Pancreas (tissue), 10 donors: Measurements from ENCODE around the gene TSPYL6. TPM values are rescaled to one million over a fixed set of nuclear protein-coding genes. Genes with fewer than 3 reads are reported as not detected.

Source experiments
- ATAC-seq, 4 donors: fragments of 200-7000 bp; cut with Tn5 transposase; one replicate each; pipeline versions ENCODE4 v1.8.0 to v1.9.1; 2020; ENCODE audit warnings: mild to moderate bottlenecking in 4 of 4, moderate library complexity in 4 of 4
- DNase-seq, 6 donors: peaks; one replicate each; pipeline ENCODE4 v3.0.0-alpha.2; 2020
- FAIRE-seq: peaks from 2 replicates; lab custom pipeline; 2012; peaks lifted over from hg19 to GRCh38; lab: Jason Lieb, UNC
- H3K27ac ChIP-seq, 4 donors: fragments of 200-600 bp; sonication (generic); 1 replicate in 3 of 4; 2 replicates in 1 of 4; pipeline versions ENCODE4 v1.5.0 to v1.8.0; 2020
- H3K27me3 ChIP-seq, 4 donors: fragments of 200-600 bp; one replicate each; pipeline ENCODE4 v1.8.0; 2021
- H3K36me3 ChIP-seq, 3 donors: fragments of 200-600 bp; sonication (generic) in 1 of 3; one replicate each; pipeline versions ENCODE4 v1.5.0 to v1.8.0; 2020 to 2021
- H3K4me1 ChIP-seq, 3 donors: fragments of 200-600 bp; one replicate each; pipeline ENCODE4 v1.8.0; 2021
- H3K4me3 ChIP-seq, 4 donors: fragments of 200-600 bp; sonication (generic) in 2 of 4; one replicate each; pipeline versions ENCODE4 v1.5.0 to v1.8.0; 2020 to 2021
- H3K9me3 ChIP-seq, 4 donors: fragments of 200-600 bp; one replicate each; pipeline ENCODE4 v1.8.0; 2021
- WGBS, 2 donors: extraction: QIAGEN DNeasy Blood & Tissue Kit; methylation state at CpG; one replicate each; pipeline ENCODE4 v1.1.7; 2013; 5-methylcytosine and 5-hydroxymethylcytosine counted together
- intact Hi-C, 3 donors: fragments of 100-400 bp; cut with DNase I; formaldehyde crosslinking; loops; one replicate each; pipeline versions ENCODE4 v1.11.1 to v1.14.2; 2022
- polyA plus RNA-seq, 2 donors: library from polyadenylated mRNA; stranded (reverse); fragments of 200-250 nt; gene quantifications; one replicate each; pipeline ENCODE4 v1.2.3, GENCODE V29; 2013
- total RNA-seq, 6 donors: library from RNA; stranded (reverse); fragmentation: NEBNext Ultra II Directional in 4 of 6; extraction: Animal tissue kit (Norgen Biotek cat#: 25700) in 4 of 6; gene quantifications; one replicate each; pipeline versions ENCODE4 v1.2.1 to v1.2.4, GENCODE V29; 2021 to 2023
- TF ChIP-seq, protein P1 (sequence below), 4 donors: fragments of 200-600 bp; sonication (generic) in 3 of 4; IDR thresholded peaks; one replicate each; pipeline versions ENCODE4 v1.5.0 to v1.8.0; 2021; ENCODE audit warnings: antibody characterized with exemption in 4 of 4
- donor health status: healthy with polysubstance abuse.
- donor health status: DM: no; HTN: no; CAD: no; lungs with moderate emphysema.
- donor health status: DM: no; HTN: no; CAD: no.
- donor health status: control.
- donor health status: control.
- donor health status: Bipolar disorder and iron deficiency.
- donor health status: DM: yes; HTN: yes; CAD: no.
- donor health status: DM: no; HTN: no; CAD: no.
- donor health status: DM: no; HTN: no; CAD: no.
- donor health status: DM: yes; HTN: yes; CAD: no.

TSPYL6 gene
- total and polyA plus RNA-seq, 8 donors = 0.06 to 0.09 TPM; not detected in 6

DNA sequence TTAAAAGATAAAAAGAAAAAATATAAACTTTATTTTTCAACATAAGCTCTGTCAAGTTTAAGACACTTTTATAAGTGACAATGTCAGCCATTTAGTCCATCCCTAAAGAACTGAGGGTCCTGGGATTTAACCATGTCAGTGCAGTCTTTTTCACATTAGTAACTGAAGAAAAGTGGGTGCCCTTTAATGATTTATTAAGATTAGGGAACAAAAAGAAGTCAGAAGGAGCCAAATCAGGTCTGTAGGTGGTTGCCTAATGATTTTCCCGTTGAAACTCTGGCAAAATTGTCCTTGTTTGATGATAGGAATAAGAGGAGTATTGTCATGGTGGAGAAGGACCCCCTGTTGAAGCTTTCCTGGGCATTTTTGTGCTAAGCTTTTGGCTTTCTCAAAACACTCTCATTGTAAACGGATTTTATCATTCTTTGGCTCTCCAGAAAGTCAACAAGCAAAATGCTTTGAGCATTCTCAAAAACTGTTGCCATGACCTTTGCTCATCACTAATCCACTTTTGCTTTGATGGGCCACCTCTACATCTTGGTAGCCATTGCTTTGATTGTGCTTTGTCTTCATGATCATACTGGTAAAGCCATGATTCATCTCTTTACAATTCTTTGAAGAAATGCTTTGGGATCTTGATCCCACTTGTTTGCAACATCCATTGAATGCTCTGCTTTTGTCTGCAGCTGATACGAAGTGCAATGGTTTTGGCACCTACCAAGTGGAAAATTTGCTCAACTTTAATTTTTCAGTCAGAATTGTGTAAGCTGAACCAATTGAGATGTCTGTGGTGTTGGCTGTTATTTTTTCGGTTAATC lies 22.0 kb downstream of the TSPYL6 start:
- no peaks in the 10 kb centered on the region for H3K36me3 ChIP-seq

DNA sequence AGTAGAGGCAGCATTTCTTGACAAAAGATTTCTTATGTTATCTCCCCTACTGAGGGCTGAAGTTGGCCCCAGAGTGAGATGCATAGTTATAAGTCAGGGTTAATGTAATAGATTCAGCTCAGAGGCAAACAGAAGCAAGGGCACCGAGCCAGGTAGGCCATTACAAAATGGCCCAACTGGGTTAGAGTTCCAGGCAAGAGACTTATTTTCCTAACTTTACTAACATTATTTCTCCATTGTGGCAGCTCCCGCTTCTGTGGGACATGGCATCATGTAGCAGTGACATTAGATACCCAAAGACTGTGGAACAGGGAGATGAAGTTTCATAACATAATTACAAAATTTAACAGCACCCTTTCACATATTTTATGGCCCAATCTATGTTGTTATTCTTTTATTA lies 27.1 kb downstream of the TSPYL6 start:
- intact Hi-C loops = no loop called here
- Histone ChIP-seq H3K4me3 (no peak overlapping the region), H3K36me3 (no peaks in the 10 kb centered on the region), H3K9me3 (no peaks in the 10 kb centered on the region), H3K27me3 (no peaks in the 10 kb centered on the region), H3K4me1 (no peaks in the 10 kb centered on the region), H3K27ac (no peak overlapping the region)
- WGBS, 2 donors = 79 to 81% methylated on average over 2 of the region's 2 CpGs
- DNase-seq (no peak), ATAC-seq (peak in 1 of 4 donors; percentile 16), FAIRE-seq (no peak)
- TF ChIP-seq, protein P1, sequence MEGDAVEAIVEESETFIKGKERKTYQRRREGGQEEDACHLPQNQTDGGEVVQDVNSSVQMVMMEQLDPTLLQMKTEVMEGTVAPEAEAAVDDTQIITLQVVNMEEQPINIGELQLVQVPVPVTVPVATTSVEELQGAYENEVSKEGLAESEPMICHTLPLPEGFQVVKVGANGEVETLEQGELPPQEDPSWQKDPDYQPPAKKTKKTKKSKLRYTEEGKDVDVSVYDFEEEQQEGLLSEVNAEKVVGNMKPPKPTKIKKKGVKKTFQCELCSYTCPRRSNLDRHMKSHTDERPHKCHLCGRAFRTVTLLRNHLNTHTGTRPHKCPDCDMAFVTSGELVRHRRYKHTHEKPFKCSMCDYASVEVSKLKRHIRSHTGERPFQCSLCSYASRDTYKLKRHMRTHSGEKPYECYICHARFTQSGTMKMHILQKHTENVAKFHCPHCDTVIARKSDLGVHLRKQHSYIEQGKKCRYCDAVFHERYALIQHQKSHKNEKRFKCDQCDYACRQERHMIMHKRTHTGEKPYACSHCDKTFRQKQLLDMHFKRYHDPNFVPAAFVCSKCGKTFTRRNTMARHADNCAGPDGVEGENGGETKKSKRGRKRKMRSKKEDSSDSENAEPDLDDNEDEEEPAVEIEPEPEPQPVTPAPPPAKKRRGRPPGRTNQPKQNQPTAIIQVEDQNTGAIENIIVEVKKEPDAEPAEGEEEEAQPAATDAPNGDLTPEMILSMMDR (IDR thresholded peaks at IDR 0.05) = no peak

More for the DNA sequence above, 22.0 kb downstream of the TSPYL6 start:
- no peak for DNase-seq
- TF ChIP-seq, protein P1 (IDR thresholded peaks at IDR 0.05) = no peak
- no peaks in the 10 kb centered on the region for H3K27me3 ChIP-seq
- intact Hi-C loops = no loop called here
- no peak for ATAC-seq
- no peak for FAIRE-seq
- H3K4me3 ChIP-seq = no peak overlapping the region
- no peaks in the 10 kb centered on the region for H3K4me1 ChIP-seq
- WGBS, 2 donors = 50 to 57% methylated on average over 4 of the region's 4 CpGs
- no peaks in the 10 kb centered on the region for H3K9me3 ChIP-seq
- H3K27ac ChIP-seq = no peak overlapping the region

DNA sequence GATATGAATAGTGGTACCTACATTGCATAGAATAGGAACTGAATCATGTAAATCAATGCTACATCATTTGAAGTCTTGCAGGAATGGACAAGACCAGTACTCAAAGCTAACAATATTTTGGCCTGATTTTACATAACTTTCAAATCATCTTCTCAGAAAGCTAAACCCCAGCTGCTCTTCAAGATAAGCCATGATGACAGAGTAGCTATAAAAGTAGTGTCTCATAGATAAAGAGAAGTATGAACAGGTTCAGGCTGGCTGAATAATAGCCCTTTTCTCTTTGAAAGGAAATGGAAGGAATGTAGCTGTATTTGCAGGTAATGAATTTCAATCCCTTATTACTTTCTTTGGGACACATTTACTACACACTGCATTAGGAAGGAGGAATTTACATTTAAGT lies 28.2 kb downstream of the TSPYL6 start:
- DNase-seq (no peak), ATAC-seq (no peak)
- no peaks in the 10 kb centered on the region for H3K9me3 ChIP-seq

DNA sequence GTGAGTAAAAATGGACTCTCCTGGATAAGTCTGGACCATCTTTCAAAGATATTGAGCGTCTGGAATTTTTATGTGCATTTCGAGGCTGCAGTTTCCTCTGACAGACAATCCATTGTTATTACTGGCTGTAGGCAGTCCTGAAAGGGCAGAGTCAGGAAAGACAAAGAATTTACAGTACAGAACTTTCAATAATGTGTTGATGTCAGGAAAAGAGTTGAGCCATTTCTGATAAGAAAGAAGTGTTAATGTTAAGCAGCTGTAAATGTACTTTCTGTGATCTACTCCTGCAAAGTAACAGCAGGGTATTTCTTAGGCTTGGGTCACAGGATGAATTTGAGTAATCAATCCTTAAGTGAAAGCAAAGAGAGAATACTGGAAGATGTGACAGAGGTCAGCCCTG lies 29.8 kb downstream of the TSPYL6 start:
- Histone ChIP-seq H3K36me3 (no peaks in the 10 kb centered on the region), H3K27ac (no peak overlapping the region), H3K4me1 (no peaks in the 10 kb centered on the region), H3K27me3 (no peaks in the 10 kb centered on the region), H3K4me3 (no peak overlapping the region), H3K9me3 (no peaks in the 10 kb centered on the region)
- FAIRE-seq (no peak), DNase-seq (no peak), ATAC-seq (no peak)
- TF ChIP-seq, protein P1 (IDR thresholded peaks at IDR 0.05) = no peak
- 75 to 82% methylated on average over 2 of the region's 2 CpGs for WGBS, 2 donors
- intact Hi-C loops = no loop called here

More for the DNA sequence above, 28.2 kb downstream of the TSPYL6 start:
- no peaks in the 10 kb centered on the region for H3K36me3 ChIP-seq
- H3K4me3 ChIP-seq = no peak overlapping the region
- TF ChIP-seq, protein P1 (IDR thresholded peaks at IDR 0.05) = no peak
- H3K4me1 ChIP-seq = no peaks in the 10 kb centered on the region
- H3K27ac ChIP-seq = no peak overlapping the region
- intact Hi-C loops = no loop called here
- H3K27me3 ChIP-seq = no peaks in the 10 kb centered on the region
- FAIRE-seq = no peak

DNA sequence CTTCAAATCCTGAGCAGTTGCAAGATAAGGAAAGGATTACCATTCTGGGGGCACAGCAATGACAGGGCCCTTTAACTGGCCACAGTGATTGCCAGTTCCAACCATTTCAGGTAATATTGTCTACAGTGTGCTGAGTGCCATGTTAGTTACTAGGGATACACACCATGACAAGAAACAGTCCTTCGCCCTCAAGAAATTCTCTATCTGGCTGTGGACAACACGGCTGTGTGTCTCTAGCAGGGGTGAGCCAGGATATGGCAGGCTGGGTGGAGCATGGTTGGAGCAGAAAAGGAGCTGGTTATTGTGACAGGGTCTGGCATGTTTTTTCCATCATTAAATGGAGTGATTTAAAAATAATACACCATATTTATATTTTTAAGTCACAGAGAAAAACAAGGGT lies 31.0 kb downstream of the TSPYL6 start:
- 98 to 100% methylated on average over 2 of the region's 2 CpGs for WGBS, 2 donors
- no peak overlapping the region for H3K27ac ChIP-seq
- intact Hi-C loops = no loop called here
- no peaks in the 10 kb centered on the region for H3K27me3 ChIP-seq
- no peaks in the 10 kb centered on the region for H3K36me3 ChIP-seq
- FAIRE-seq = no peak
- ATAC-seq = no peak
- DNase-seq = no peak
- TF ChIP-seq, protein P1 (IDR thresholded peaks at IDR 0.05) = no peak
- no peak overlapping the region for H3K4me3 ChIP-seq
- no peaks in the 10 kb centered on the region for H3K4me1 ChIP-seq
- H3K9me3 ChIP-seq = no peaks in the 10 kb centered on the region
